GM12891 (cell line): ENCODE results near the gene GMDS.

Source experiments
- DNase-seq: peaks from one replicate; pipeline ENCODE4 v3.0.0; 2011; ENCODE audit warnings: low spot score; ENCODE audit not compliant: insufficient read length
- FAIRE-seq: peaks from 2 replicates; lab custom pipeline; 2011; peaks lifted over from hg19 to GRCh38; lab: Jason Lieb, UNC
- PAX5 ChIP-seq: IDR thresholded peaks from 2 replicates; pipeline ENCODE4 v1.6.1; 2011; ENCODE audit warnings: low read length, moderate library complexity, mild to moderate bottlenecking; ENCODE audit not compliant: insufficient read depth, severe bottlenecking
- POLR2A ChIP-seq: IDR thresholded peaks from 2 replicates; pipeline ENCODE4 v1.6.1; 2011; ENCODE audit warnings: low read depth, low read length, control low read depth
- POLR2AphosphoS5 ChIP-seq: IDR thresholded peaks from 2 replicates; pipeline ENCODE4 v1.6.1; 2011; ENCODE audit warnings: low read depth, low read length, control low read depth
- POU2F2 ChIP-seq: IDR thresholded peaks from 2 replicates; pipeline ENCODE4 v1.6.1; 2011; ENCODE audit warnings: low read depth, mild to moderate bottlenecking, control low read depth, low read length, moderate library complexity
- SPI1 ChIP-seq: IDR thresholded peaks from 2 replicates; pipeline ENCODE4 v1.6.1; 2011; ENCODE audit warnings: low read depth, low read length, control low read depth
- TAF1 ChIP-seq: IDR thresholded peaks from 2 replicates; pipeline ENCODE4 v1.6.1; 2011; ENCODE audit warnings: low read depth, low read length, control low read depth

The GMDS gene

GRCh38 chr6:1709234-1709641, 536.2 kb downstream of the GMDS start:
- TF ChIP-seq PAX5 = no peak
- TF ChIP-seq POLR2AphosphoS5 = no peak
- no peak for TF ChIP-seq SPI1
- no peak for TF ChIP-seq TAF1
- FAIRE-seq = no peak
- DNase-seq = no peak

- no peak for DNase-seq
- TF ChIP-seq PAX5 = no peak
- no peak for TF ChIP-seq POLR2A
- no peak for TF ChIP-seq SPI1
- no peak for TF ChIP-seq TAF1
- TF ChIP-seq POLR2AphosphoS5 = no peak
- no peak for TF ChIP-seq POU2F2
- FAIRE-seq = no peak
Measured at GRCh38 chr6:1708820-1709219, 536.6 kb downstream of the GMDS start.

GRCh38 chr6:1708122-1708521, 537.3 kb downstream of the GMDS start:
- TF ChIP-seq SPI1 = no peak
- no peak for DNase-seq
- no peak for FAIRE-seq

GRCh38 chr6:1705630-1706029, 539.8 kb downstream of the GMDS start:
- FAIRE-seq = no peak
- no peak for TF ChIP-seq PAX5
- no peak for TF ChIP-seq TAF1
- no peak for TF ChIP-seq POLR2A
- TF ChIP-seq POLR2AphosphoS5 = no peak
- TF ChIP-seq POU2F2 = no peak
- TF ChIP-seq SPI1 = no peak
- no peak for DNase-seq

GRCh38 chr6:1705183-1705582, 540.2 kb downstream of the GMDS start:
- DNase-seq (no peak), FAIRE-seq (no peak)
- TF ChIP-seq POLR2A (no peak), PAX5 (no peak), POU2F2 (no peak), SPI1 (no peak), TAF1 (no peak), POLR2AphosphoS5 (no peak)

GRCh38 chr6:1704711-1705110, 540.7 kb downstream of the GMDS start:
- FAIRE-seq (no peak), DNase-seq (no peak)
- TF ChIP-seq POLR2A (no peak), POU2F2 (no peak), SPI1 (no peak), PAX5 (no peak), POLR2AphosphoS5 (no peak), TAF1 (no peak)

GRCh38 chr6:1703923-1704322, 541.5 kb downstream of the GMDS start:
- FAIRE-seq (no peak), DNase-seq (no peak)
- TF ChIP-seq POU2F2 (no peak), TAF1 (no peak), SPI1 (no peak), POLR2A (no peak), POLR2AphosphoS5 (no peak), PAX5 (no peak)

GRCh38 chr6:1703091-1703855, 542.1 kb downstream of the GMDS start:
- FAIRE-seq (no peak), DNase-seq (no peak)
- TF ChIP-seq POLR2A (no peak), POLR2AphosphoS5 (no peak), TAF1 (no peak), POU2F2 (no peak), SPI1 (no peak), PAX5 (no peak)

GRCh38 chr6:1702580-1703051, 542.8 kb downstream of the GMDS start:
- TF ChIP-seq POLR2A (no peak), SPI1 (no peak), PAX5 (no peak), POLR2AphosphoS5 (no peak), TAF1 (no peak), POU2F2 (no peak)
- DNase-seq (no peak), FAIRE-seq (no peak)
